GM12864 (cell line): ENCODE data around the gene POLR2J2.
"Not testable (repeated sequence)": the region's sequence is repeated elsewhere in the genome, so short reads cannot be mapped to it uniquely, and the experiment has no call there.

Experiments used
- DNase-seq: peaks from one replicate; pipeline ENCODE4 v3.0.0-alpha.2; 2011; ENCODE audit warnings: low read depth
- H3K4me3 ChIP-seq: 2 replicates; pipeline ENCODE4 v1.5.1; 2011; ENCODE audit warnings: mild to moderate bottlenecking, low read depth, low read length, control low read depth

Gene POLR2J2

DNA sequence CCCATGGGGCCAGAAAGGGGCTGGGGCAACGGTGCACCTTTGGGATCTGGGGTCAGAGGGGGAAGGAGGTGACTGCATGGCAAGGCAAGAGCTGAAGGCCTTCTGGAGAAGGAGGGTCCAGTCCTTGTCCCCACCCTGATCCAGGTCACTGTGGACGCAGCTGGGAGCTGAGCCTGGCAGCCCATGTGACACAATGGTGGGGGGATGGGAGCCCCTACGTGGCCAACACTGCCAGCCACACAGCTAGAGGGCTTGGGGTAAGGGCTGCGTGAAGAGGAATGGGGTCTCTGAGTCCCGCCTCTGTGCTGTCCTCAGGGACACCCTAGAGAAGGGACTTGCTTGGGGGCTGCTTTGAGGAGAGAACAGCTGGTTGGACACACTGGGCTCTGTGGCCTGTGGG, 9.3 kb upstream of the POLR2J2 start:
- not testable (repeated sequence) for H3K4me3 ChIP-seq, DNase-seq

DNA sequence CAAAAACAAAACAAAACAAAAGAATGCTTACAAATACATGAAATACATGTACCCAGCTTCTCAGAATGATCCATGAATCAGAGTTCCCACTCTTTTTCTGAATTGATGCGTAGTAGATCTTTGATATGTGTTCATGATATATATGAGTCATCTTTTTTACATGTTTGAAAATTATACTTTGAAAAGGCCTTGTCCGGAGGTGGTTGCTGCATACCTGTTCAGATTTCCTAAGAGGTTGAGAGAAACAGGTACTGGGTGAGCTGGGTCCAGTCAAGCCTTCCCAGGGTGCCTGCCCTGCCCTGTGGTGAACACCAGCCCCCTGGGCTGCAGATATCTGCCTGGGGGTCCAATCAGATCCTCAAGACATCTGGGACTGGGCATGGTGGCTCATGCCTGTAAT, 4.1 kb upstream of the POLR2J2 start:
- DNase-seq: not testable (repeated sequence)

DNA sequence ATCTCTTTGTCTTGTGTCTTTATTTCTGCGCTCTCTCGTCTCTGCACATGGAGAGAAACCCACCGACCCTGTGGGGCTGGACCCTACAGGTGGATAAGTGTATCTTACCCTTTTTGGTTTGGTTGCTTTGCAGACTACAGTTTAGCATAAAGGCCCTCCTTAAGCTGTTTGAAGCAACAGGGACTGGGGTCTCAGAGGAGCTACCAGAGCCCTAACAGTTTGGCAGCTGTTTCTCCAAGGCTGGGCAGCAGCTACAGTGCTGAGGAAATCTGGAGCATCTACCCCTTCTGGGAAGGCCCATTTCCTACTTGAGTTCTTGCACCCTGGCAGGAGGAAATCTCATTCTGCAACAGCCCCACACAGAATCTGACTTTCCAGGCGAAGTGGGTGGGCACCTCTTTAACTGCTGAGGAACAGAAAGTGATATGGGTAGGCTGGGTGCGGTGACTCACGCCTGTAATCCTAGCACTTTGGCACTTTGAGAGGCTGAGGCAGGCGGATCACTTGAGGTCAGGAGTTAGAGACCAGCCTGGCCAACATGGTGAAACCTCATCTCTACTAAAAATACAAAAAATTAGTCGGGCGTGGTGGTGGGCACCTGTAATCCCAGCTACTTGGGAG, 2.1 kb upstream of the POLR2J2 start:
- not testable (repeated sequence) for DNase-seq, H3K4me3 ChIP-seq

More for the DNA sequence above, 4.1 kb upstream of the POLR2J2 start:
- H3K4me3 ChIP-seq: not testable (repeated sequence)

DNA sequence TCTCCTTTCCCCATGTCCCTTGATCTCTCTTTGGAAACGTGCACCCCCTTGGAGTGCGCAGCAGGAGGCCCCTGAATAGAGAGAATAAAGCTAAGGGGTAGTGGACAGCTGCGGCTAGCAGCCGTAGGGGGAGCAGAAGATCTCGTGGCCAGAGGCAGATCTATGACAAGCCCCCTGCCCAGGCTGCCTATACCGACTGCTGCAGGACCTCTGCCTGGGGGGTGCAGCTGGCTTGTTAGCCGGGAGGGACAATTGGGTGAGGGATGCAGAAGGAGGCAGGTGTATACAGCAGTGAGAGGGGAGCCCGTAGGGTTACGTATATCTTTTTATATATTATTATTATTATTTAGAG, 469 bp upstream of the POLR2J2 start:
- not testable (repeated sequence) for DNase-seq, H3K4me3 ChIP-seq

DNA sequence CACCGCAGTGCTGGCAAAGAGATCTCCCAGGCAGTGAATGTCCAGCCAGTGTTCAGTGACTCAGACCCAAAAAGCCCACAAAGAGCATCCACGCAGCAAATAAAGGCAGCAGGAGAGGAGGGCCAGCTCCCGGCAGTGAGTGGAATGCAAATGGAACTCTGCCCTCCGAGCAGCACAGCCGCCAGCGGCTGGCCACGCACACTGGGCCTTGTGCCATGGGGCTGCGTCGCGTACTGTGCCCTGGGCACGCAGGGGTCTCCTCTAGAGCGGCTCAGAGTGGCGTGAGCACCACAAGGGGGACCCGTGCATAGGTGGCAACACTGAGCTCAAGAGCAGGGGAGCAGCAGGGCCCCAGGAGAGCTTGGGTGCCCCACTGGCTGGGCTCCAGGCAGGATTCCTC, 3.9 kb downstream of the POLR2J2 start:
- not testable (repeated sequence) for H3K4me3 ChIP-seq

DNA sequence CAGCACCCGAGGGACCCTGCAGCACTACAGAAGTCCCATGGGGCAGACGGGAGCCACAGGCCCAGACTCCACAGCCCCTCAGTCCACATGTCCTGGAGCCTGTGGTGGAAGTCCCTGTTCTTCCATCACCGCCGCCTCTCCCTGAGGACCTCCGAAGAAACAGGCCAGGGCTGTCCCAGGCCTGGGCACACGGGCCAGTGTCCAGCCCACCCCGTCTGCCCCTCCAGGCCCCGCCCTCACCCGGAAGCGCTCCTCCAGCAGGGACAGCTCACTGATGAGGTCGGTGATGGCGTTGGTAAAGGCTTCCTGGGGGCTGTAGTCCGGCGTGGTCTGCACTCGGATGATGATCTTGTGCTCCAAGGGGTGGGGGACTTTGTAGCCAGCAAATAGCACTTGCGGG, 4.6 kb downstream of the POLR2J2 start:
- not testable (repeated sequence) for DNase-seq, H3K4me3 ChIP-seq

More for the DNA sequence above, 3.9 kb downstream of the POLR2J2 start:
- not testable (repeated sequence) for DNase-seq

DNA sequence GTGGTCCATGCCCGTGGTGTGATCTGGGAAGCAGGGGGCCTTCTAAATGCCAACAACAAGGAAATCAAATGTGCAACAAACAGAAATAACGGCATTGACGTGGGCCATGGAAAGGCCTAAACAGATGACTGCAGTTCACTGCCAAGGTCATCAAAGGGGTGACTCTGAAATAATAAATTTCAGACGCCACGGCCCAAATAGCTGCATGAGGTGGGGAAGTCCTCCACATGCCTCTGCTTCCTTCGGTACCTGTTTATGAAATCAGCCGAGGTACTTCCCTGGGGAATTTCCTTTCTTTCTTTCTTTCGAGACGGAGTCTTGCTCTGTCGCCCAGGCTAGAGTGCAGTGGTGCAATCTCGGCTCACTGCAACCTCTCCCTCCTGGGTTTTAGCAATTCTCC, 6.7 kb downstream of the POLR2J2 start:
- not testable (repeated sequence) for H3K4me3 ChIP-seq, DNase-seq

DNA sequence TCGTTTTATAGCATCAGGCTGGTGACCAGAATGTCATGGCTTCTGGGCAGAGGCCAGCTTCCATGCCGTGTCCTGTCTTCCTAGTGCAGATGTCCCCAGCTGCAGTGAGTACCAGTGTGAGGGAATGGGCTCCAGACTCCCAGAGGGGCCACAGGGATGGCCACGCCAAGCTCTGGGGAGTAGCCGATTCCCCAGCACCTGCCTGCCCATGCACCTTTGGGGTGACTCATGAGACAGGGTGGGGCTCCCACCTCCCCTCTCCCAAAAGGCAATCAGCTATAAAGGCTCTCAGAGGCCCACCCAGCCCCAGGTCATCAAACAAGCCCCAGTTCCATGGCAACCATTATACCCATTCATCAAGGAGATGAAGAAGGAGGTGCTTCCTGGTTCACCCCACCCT, 21.5 kb downstream of the POLR2J2 start, which contains the start of gene SPDYE2B:
SPDYE2B (plus strand) TSS at position 396 of the 400 bp plus-strand sequence. CDS start 2,030 bp downstream, outside the sequence.
- not testable (repeated sequence) for H3K4me3 ChIP-seq

DNA sequence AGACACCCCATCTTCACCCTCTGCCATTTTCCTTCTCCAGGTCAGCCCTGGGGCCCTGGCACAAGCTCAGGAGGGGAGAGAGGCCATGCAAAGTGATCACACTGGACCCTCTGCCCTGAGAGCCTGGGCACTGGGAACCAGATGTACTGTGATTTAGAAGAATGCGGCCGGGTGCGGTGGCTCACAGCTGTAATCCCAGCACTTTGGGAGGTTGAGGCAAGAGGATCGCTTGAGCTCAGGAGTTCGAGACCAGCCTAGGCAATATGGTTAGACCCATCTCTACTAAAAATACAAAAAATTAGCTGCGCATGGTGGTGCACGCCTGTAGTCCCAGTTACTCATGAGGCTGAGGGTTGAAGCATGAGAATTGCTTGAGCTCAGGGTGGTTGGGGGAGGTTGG, 23.6 kb downstream of the POLR2J2 start:
- not testable (repeated sequence) for DNase-seq, H3K4me3 ChIP-seq

More for the DNA sequence above, 21.5 kb downstream of the POLR2J2 start, which contains the start of gene SPDYE2B:
- not testable (repeated sequence) for DNase-seq

DNA sequence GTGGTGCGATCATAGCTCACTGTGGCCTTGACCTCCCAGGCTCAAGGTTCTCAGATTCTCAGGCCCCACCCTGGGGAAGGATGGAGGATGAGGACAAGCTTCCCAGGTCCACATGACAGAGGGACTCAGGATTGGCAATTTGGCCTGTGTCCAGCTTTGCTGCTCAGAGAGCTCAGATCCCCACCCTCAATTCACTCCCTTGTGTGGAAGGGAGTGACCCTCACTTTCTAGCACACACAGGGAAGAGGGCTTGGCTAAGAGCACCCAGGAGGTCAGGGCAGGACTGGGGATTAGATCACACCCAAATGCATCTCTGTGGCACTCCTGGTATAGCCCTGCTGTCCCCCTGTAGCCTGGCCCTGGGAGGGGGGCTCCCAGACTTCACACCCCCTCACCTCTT, 28.1 kb downstream of the POLR2J2 start:
- not testable (repeated sequence) for H3K4me3 ChIP-seq, DNase-seq

DNA sequence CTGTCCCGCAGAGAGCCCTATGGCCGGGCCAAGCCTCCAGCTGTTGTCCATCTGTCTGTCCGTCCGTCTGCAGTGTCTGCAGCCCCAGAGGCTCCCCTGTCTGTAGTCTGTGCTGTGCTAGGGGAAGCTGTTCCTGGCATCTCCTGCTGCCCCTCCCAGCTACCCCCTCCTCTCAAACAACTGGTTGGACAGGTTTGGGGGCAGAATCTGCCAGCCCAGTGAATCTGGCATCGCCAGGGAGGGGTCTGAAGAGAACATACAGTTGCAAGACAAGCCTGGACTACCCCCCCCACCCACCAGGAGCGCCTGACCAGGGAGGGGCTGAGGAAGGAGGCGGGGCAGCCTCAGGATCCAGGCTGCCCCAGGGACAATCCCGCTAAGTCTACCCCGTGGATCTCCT, 28.8 kb downstream of the POLR2J2 start, which contains the start of gene UPK3BL1:
UPK3BL1 (minus strand) TSS at position 101 of the 400 bp plus-strand sequence; CDS start at position 51, 50 bp downstream.
- DNase-seq, H3K4me3 ChIP-seq: not testable (repeated sequence)

DNA sequence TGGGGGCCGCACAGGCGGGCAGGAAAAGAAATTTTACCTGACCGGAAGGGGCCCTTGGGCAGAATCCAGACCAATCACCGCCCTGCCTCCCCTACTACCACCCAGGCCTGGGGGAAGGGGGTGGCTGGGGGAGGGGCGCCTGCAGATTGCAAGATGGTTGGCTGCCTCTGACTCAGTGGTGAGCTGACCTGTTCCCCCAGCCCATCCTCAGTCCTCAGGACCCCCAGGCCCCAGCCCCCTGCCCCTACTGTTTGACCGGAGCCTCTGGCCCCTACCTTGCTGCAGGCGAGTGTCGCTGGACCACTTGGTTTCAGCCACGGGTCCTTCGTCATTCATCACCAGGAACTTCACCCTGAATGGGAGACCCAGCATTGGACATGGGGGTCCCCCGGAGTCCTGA, 32.6 kb downstream of the POLR2J2 start:
- H3K4me3 ChIP-seq, DNase-seq: not testable (repeated sequence)

DNA sequence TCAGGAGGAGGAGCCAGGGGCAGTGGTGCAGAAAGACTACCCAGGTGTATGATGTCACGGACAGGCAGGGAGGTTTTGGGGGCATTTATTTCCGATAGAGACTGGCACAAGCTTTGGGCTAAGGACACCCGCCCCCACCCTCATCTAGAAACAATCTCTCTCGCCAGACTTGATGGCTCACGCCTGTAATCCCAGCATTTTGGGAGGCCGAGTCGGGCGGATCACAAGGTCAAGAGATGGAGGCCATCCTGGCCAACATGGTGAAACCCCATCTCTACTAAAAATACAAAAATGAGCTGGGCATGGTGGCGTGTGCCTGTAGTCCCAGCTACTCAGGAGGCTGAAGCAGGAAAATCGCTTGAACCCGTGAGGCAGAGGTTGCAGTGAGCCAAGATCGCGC, 34.5 kb downstream of the POLR2J2 start:
- H3K4me3 ChIP-seq, DNase-seq: not testable (repeated sequence)

DNA sequence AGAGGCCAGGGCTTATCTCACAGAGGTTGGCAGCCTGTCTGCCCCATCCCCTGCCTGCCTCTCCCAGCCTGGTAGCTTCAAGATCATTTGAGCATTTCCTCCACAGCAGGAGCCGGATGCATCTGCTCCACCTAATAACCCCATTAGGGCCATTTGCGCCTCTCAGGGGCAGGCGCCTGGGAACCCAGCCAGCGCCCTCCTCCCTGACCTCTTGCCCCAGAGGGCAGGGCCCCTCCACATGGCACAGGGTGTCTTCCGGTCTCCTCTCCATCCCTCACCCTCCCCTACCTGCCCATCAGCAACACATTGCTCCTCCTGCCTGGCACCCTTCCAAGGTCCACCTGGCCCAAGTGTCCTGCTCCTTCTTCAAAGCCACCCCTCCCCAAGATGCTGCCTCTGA, 36.1 kb downstream of the POLR2J2 start:
- not testable (repeated sequence) for DNase-seq, H3K4me3 ChIP-seq

DNA sequence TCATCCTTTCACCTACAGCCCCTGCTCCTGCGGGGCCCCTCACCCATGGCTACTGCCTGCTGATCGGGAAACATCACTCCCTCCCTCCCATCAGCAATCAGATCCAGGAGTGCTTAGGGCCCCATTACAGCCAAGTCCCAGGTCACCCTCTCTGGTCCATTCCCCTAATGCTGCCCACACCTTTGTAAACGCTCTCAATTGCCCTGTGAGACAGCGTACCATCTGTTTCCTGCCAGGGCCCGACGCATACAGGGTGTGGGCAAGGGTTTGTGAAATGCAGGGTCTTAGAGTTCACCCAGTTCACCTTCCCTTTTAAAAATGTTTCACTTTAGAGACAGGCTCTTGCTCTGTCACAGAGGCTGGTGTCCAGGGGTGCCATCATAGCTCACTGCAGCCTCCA, 37.2 kb downstream of the POLR2J2 start:
- not testable (repeated sequence) for H3K4me3 ChIP-seq, DNase-seq

DNA sequence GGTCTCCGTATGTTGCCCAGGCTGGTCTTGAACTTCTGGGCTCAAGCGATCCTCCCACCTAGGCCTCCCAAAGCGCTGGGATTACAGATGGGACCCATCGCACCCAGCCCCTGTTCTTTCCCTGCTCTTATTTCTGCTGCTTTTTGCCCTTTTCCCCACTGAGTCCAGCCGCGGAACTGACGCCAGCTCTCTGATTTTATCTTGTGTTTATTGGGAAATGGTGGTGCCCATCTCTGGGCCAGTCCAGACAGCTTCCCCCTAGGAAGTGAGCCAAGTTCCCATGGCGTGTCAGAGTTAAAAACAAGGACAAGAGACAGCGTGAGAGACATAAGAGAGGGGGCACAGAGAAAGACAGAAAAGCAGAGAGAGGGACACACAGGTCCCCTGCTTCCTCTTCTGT, 40.8 kb downstream of the POLR2J2 start:
- H3K4me3 ChIP-seq, DNase-seq: not testable (repeated sequence)

DNA sequence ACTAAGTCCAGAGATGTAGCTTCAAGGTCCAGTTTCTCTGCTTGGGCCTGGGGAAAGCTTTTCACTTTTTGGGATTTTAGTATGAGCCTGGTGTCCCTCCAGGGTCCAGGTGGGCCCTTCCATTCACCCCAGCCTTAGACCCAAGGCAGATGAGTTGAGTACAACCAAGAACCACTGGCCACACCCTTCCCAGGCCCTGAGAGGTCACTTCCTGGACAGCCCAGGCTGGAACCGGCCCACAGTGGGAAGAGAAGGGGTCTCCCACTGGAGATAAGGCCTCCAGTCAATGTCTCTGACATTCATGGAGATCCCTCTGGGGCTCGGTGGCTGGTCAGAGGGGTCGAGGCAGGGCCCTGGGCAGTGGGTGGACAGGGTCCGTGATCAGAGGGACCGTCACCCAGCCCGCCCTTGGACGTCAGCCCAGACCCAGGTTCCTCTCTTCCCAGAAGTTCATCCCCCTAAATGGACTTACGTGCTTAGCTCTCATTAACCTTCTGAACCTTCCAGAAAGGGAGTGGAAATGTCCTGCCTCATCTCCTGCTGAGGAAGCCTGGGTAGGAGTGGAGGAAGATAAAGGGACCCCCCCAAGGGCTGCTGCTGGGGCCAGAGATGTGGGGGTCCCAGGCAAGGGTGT, 44.1 kb downstream of the POLR2J2 start:
- not testable (repeated sequence) for DNase-seq, H3K4me3 ChIP-seq

DNA sequence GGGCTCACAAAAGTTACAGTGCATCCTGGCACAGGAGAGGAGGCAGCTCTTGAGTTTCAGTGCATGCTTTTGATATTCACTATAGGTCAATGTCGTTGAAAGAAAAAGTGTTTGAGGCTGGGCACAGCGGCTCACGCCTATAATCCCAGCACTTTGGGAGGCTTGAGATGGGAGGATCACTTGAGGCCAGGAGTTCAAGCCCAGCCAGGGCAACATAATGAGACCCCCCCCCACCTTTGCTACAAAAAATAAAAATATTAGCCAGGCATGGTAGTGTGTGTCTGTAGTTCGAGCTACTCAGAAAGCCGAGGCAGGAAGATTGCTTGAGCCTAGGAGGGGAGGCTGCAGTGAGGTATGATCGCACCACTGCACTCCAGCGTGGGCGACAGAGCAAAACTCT, 53.3 kb downstream of the POLR2J2 start:
- DNase-seq, H3K4me3 ChIP-seq: not testable (repeated sequence)

DNA sequence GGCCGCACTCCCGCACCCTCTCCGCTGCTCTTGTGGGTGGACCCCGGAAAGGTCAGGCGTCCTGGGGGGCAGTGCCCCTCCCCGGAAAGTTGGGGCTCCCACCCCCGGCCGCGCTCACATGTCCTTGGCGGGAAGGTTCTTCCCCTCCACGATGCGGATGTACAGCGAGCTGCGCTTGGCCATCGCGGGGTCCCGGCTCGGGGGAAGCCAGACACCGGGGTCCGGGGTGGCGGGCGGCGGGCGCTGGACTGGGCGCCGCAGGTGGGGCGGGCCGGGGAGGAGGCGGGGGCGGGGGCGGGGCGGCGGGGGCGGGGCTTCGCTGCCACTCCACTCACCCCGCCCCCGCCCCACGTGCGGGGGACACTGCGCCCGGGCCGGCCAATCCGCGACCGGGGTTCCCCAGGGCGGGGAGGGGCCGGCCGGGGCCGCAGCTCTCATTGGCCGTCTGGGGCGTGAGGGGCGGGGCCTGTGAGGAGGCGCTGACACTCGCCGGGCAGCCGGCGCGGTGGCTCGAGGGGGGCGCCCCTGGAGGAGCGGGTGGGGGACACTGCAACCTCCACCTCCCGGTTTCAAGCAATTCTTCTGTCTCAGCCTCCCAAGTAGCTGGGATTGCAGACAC, 54.8 kb downstream of the POLR2J2 start, which contains the start of gene RASA4:
RASA4 (minus strand) TSS at position 250 of the 619 bp plus-strand sequence; CDS start at position 183, 67 bp downstream.
- peak within 1 kb of the TSS; percentile 59 for H3K4me3 ChIP-seq

More for the DNA sequence above, 54.8 kb downstream of the POLR2J2 start, which contains the start of gene RASA4:
- not testable (repeated sequence) for DNase-seq
